ENCODE measurements around the gene PDCD2L.
"Not testable (repeated sequence)": the region's sequence is repeated elsewhere in the genome, so short reads cannot be mapped to it uniquely, and the experiment has no call there.

The PDCD2L gene

DNA sequence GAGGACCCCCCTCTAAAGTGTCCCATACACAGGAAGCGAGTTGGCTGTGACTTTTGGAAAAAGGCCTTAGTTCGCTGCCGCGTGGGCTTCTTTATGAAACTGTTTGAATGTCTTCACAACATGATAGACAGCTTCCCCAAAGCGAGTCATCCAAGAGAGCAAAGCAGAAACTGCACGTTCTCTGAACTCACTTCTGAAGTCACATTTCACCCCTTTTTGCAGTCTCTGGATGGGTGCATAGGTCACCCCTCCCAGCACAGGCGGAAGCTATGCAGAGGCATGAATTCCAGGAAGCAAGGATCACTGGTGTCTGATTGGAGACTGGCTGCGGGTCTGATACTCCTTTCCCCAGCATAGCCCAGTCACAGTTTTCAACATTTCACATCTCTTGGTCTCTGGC, 28.6 kb upstream of the PDCD2L start:
- DNase-seq, result no peak

DNA sequence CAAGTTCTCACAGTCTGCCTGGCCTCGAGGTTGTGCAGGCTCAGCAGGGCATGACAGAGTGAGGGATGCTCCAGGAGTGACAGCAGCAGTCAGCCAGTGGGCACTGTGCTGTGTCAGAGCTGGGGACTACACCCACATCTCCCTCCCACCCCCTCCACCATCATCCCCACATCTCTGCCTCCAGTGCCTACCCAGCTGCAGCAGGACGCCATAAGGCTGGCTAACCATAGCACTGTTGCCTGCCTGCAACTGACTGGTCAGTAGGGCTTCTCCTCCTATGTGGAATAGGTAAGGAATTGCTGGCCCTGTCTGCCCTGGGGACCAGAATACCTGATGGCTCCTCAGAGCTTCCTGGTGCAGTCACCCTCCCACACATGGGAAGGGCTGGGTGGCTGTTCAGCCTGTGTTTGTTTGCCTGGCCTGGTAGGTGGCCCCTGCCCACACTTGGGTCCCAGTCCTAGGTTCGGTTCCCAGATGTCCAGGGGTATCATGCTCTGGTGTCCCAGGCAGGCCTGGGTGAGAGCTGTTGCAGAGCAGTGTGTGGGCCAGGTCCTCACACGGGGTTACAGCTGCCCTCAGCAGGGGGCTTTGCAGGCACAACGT, 23.5 kb upstream of the PDCD2L start:
- DNase-seq, result no peak

DNA sequence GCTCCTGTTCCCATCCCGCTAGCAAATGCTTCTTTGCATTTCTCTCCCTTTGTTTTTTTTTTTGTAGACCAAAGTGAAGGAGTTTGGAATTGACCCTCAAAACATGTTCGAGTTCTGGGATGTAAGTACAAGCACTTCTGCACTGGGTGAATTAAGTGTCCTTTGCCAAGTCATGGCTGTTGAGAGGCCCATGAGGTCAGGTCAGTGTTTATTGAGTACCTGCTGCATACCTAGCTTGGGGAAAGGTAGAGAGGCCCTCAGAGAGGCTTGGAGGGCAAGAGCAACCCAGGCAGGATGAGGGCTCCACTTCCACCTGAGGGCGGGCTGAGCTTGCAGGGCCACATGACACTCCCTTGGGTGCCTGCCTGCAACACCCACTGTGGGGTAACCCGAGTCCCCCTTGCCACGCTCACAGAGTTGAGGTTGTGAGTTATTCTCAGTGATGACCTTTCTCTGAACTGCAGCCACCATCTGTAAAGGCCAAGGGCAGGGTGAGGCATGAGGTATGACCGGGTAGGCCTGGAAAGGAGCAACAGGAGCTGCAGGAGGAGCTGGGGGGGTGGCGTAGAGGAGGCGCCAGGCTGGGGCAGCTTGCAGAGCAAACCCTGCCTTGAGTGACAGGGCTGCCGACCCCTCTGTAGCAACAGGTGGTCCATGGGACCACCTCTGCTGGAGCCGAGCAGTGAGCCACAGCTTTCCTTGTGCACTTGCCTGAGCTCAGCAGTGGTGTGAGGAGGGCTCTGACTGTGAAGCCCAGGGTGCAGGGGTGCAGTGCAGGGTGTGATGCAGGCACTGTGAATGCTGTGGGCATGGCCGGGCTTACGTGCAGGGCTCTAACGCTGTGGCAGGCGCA, 22.6 kb upstream of the PDCD2L start:
- no peak for DNase-seq

DNA sequence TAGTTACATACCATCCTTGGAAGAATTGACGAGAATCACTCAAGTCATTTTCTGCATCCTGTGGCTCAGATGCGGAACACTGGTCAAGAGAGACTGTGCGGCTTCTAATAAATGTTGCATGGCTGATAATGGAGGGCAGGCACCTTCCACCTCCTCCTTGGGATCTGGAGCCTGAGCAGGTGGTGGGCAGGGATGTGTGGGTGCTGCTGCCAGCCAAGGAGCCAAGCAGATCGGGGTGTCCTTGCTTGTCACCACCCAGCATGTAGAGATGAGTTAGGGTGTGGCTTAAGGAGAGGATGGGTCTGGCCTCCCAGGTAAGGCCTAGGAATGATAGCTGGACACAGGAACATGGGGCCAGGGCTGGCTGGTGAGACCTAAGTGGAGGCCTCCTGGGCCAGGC, 21.7 kb upstream of the PDCD2L start:
- no peak for DNase-seq

DNA sequence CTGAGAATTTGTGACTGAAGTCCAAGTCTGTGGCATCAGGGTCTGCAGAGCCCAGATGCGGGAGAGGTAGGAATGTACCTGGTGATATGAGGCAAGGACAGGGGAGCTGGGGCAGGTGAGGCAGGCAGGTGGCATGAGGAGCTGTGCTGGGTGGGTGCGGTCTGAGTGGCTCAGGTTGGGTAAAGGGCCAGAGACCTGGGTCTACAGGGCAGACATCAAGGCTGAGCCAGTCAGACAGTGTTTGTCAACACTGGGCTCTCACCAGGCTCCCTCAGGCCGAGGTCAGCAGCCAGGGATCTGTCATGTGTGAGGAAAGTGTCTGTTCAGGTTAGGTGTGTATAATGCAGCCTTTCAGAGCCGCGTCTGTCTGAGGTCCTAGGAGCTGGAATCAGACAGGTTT, 20.6 kb upstream of the PDCD2L start:
- DNase-seq, result no peak

DNA sequence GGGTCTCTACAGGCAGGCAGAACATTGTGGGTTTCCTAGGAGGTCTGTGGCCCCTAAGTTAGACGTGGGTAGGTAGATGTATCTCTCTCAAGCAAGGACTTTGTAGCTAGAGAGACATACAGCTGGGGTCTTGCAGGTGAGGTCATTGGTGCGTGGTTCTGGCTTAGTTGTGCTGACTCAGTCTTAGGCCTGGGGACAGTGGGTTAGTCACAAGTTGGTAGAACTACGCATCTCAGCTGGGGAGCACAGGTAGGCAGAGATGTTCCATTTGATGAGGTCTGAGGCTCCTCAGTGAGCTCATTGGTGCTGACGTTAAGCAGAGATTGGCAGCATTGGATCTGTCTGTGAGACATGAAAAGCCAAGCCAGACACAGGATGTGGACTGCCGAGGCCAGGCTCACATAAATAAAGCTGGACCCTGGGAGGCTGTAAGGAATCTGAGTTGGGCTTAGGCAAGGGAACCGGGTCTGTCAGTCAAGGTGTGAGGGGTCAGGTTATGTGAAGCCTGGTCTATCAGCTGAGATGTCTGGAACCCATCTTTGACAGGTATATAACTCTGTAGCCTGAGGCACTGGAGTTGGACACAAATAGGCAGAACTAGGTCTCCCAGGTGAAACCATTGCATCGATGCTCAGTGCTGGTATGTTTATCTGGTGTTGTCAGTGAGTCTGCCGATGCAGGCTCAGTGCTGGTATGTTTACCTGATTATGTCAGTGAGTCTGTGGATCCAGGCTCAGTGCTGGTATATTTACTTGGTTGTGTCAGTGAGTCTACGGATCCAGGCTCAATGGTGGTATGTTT, 17.4 kb upstream of the PDCD2L start:
- DNase-seq, result no peak

DNA sequence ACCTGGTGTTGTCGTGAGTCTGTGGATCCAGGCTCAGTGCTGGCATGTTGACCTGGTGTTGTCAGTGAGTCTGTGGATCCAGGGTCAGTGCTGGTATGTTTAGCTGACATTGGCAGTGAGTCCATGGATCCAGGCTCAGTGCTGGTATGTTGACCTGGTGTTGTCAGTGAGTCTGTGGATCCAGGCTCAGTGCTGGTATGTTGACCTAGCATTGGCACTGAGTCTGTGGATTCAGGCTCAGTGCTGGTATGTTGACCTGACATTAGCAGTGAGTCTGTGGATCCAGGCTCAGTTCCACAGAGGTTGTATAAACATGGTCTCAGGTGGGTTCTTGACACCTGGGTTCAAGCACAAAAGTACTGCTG, 16.8 kb upstream of the PDCD2L start:
- DNase-seq, result no peak

DNA sequence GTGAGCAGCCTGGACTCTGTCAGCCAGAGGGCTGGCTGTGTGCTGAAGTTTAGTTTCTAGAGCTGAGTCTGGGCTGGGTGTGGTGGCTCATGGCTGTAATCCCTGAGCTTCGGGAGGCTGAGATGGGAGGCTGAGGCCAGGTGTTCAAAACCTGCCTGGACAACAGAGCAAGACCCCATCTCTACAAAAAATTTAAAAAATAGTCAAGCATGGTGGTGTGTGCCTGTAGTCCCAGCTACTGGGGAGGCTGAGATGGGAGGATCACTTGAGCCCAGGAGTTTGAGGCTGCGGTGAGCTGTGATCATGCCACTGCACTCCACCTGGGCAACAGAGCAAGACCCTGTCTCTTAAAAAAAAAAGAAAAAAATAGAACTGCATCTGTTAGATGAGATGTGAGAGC, 15.5 kb upstream of the PDCD2L start:
- not testable (repeated sequence) for DNase-seq

DNA sequence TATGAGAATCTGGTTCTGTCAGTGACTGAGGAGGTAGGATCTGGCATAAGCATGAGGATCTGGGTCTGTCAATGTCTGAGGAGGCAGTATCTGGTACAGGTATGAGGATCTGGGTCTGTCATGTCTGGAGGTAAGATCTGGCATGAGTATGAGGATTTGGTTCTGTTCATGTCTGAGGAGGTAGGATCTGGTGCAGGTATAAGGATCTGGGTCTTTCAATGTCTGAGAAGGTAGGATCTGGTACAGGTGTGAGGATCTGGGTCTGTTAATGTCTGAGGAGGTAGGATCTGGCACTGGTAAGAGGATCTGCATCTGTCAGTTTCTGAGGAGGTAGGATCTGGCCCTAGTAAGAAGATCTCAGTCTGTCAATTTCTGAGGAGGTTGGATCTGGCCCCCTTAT, 12.4 kb upstream of the PDCD2L start:
- DNase-seq, result no peak

DNA sequence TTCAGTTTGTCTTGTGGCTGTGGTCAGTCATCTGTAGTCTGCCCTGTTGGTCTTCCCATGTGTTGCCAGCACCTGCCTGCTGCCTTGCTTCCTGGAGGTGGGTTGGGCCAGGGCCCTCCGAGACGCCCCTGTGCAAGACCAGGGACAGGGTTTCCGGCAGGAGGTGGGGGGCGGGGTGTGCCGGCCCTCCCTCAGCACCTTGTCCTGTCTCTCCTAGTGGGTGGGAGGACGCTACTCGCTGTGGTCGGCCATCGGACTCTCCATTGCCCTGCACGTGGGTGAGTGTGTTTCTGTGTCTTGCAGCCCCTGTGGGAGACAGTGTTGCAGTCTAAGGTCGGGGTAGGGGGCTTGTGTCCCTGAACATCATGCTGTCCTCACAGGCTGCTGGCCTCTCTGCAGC, 11.2 kb upstream of the PDCD2L start:
- no peak for DNase-seq

DNA sequence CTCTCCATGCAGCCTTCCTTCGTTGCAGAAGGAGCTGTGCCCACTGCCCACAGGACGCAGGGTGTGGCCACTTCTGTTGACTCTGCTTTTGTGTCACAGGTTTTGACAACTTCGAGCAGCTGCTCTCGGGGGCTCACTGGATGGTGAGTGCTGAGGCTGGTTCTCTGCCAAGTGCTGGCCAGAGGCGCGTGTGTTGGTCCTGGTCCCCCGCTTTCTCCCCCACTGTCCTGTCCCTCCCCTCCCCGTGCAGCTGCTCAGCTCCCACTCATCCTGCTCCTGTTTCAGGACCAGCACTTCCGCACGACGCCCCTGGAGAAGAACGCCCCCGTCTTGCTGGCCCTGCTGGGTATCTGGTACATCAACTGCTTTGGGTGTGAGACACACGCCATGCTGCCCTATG, 10.6 kb upstream of the PDCD2L start:
- DNase-seq, result no peak

DNA sequence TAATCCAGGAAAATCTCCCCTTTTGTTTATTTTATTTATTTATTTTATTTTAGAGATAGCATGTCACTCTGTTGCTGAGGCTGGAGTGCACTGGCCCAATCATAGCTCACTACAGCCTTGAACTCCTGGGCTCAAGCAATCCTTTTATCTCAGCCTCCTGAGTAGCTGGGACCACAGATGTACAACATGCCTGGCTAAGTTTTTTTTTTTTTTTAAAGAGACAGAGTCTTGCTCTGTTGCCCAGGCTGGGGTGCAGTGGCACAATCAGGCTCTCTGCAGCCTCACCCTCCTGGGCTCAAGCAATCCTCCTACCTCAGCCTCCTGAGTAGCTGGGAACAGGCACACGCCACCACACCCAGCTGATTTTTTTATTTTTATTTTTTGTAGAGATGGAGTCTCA, 6.3 kb upstream of the PDCD2L start:
- DNase-seq, result no peak

DNA sequence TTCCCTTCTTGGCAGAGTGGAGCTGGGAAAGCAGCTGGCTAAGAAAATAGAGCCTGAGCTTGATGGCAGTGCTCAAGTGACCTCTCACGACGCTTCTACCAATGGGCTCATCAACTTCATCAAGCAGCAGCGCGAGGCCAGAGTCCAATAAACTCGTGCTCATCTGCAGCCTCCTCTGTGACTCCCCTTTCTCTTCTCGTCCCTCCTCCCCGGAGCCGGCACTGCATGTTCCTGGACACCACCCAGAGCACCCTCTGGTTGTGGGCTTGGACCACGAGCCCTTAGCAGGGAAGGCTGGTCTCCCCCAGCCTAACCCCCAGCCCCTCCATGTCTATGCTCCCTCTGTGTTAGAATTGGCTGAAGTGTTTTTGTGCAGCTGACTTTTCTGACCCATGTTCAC, 4.3 kb upstream of the PDCD2L start:
- no peak for DNase-seq

DNA sequence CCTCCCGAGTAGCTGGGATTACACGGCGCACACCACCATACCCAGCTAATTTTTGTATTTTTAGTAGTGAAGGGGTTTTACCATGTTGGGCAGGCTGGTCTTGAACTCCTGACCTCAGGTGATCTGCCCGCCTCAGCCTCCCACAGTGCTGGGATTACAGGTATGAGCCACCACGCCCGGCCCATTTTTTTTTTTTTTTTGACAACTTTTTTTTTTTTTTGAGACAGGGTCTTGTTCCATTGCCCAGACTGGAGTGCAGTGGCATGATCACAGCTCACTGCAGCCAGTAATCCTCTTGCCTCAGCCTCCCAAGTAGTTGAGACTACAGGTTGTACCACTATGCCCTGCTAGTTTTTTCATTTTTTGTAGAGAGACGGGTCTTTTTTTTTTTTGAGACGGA, 3.4 kb upstream of the PDCD2L start:
- not testable (repeated sequence) for DNase-seq

DNA sequence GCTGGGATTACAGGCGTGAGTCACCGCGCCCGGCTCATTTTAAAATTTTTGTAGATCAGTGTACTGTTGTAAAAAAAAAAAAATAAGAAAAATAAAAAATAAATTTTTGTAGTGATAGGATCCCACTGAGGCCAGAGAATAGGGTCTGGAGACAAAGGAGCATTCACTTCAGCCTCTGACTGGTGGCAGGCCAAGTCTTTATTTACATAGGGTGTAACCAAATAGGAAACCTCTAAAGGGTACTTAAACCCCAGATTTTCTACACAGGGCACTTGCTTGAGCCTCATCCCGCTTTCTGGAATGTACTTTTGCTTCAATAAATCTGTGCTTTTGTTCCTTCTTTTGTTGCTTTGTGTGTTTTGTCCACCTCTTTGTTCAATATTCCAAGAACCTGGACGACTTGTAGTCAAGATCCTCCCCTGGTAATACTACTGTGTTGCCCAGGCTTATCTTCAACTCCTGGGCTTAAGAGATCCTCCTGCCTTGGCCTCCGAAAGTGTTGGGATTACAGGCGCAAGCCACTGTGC, 2.1 kb upstream of the PDCD2L start:
- no peak for DNase-seq

DNA sequence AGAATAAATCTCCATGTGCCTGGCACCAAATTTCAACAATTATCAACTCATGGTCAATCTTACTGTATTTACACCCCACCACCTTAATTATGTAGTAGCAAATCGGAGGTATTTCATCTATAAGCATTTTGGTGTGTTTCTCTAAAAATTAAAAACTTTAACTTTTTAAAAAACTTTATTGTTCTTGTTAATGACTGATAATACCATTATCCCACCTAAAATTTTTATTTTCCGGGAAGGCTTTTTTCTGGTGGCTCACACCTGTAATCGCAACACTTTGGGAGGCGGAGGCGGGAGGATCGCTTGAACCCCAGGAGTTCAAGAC, 453 bp upstream of the PDCD2L start:
- no peak for DNase-seq

DNA sequence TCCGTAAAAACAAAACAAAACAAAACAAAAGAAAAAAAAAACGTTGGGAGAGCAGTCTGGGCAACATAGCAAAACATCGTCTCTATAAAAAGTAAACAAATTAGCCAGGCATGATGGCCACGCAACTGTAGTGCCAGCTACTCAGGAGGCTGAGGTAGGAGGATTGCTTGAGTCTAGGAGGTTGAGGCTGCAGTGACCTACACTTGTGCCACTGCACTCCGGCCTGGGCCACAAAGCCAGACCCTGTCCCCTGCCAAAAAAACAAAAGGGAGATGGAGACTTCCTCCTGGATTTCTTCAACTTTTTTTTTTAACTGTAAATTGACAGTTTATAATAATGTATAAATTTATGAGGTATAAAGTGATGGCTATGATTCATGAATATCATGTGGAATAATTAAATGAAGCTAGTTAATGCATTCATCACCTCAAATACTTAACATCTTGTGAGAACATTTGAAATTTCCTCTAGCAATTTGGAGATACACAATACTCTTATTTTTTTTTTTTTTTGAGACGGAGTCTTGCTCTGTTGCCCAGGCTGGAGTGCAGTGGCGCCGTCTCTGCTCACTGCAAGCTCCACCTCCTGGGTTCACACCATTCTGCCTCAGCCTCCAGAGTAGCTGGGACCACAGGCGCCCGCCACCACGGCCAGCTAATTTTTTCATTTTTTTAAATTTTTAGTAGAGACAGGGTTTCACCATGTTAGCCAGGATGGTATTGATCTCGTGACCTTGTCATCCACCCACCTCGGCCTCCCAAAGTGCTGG, 1.9 kb downstream of the PDCD2L start:
- DNase-seq, result no peak

DNA sequence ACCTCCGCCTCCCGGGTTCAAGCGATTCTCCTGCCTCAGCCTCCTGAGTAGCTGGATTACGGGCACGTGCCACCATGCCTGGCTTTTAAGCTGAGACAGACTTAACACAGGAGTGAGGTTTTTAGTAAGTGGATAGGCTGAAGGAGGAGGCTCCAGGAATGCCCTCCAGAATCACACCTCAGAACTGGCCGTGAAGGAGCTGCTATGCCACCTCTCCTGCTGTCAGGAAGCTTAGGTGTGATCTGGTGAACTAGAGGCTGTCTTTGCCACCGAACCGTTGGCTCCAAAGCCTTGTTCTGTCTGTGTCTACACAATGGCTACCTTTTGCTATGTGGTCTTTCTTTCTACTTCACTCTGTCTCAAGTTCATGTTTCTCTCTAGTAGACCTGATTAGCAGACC, 4.2 kb downstream of the PDCD2L start:
- DNase-seq, result no peak

DNA sequence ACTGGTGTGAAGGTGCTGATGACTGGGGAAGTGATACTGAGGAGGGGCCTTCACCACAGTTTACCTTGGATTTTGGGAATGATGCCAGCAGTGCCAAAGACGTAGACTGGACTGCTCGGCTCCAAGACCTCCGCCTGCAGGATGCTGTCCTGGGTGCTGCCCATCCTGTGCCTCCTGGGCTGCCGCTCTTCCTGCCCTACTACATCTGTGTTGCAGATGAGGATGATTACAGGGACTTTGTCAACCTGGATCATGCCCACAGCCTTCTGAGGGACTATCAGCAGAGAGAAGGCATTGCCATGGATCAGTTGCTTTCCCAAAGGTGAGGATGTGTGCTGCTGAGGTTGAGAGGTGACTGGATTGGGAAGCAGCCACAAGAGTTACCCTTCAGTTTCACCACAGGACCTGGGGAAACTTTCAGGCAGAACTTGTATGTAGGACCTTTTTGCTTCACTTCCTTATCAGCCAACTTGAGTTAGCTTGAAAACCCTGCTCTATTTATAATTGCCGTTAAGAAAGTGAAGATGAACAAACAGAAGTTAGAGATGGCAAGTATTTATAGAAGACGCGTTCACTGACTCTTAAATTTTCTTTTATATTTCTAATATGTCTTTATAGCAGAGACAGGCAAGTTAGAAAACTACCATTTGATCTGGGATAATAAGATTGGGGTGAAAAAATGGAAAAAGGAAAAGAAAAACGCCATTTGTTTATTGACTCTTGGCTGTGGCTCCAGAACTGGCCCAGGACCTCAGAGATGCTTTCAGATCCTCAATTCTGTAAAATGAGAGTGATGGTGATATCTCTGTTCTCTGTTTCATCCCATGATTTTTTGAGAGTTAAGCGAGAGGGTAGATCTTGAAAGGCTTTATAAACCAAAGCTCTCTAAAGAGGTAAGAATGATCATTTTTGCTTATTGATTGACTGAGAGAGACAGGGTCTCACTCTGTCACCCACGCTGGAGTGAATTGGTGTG, 5.3 kb downstream of the PDCD2L start:
- no peak for DNase-seq

DNA sequence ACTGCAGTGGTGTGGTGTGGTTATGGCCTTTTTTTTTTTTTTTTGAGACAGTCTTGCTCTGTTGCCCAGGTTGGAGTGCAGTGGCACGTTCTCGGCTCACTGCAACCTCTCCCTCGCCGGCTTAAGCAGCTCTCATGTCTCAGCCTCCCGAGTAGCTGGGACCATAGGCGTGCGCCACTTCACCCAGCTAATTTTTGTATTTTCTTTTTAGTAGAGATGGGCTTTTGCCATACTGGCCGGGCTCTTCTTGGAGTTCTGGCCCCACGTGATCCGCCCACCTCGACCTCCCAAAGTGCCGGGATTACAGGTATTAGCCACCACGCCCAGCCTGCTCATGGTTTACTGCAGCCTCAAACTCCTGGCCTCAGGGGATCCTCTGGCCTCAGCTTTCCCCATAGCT, 7.0 kb downstream of the PDCD2L start:
- DNase-seq, result no peak

DNA sequence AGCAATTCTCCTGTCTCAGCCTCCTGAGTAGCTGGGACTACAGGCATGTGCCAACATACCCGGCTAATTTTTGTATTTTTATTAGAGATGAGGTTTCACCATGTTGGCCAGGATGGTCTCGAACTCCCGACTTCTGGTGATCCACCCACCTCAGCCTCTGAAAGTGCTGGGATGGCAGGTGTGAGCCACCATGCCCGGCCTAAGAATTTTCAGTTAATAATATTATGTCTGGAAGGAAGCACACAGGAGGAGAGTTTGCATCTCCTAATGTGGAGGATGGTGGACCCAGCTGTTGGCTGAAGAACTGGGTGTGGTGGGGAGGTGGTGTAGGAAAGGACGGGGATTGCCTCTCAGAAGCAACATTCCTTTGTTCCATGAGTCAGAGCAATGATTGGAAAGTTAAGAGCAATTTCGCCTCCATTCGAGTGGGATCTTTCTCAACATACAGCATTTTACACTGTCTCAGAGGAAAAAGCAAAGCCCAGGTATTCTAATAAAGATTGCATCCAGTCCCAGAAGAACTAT, 11.9 kb downstream of the PDCD2L start:
- DNase-seq, result no peak

DNA sequence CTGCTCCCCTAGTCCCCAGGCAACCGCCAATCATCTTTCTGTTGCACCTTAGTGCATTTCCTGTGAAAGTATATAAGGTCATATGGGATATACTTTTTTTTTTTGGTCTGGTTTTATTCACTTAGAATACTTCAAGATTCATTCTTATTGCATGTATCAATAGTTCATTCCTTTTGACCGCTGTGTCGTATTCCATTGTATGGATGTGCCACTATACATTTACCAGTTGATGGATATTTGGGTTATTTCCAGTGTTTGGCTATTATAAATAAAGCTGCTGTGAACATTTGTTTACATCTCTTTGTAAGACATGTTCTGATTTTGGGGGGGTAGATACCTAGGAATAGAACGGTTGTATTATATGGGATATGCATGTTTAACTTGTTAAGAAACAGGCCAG, 14.1 kb downstream of the PDCD2L start:
- no peak for DNase-seq
